HG02571 (cell line): Measurements from ENCODE around the gene APOF.
"Not testable (repeated sequence)": the region's sequence is repeated elsewhere in the genome, so short reads cannot be mapped to it uniquely, and the experiment has no call there.

Experiments
- ATAC-seq: cut with Tn5 transposase; IDR thresholded peaks from one replicate; pipeline ENCODE4 v1.9.1; 2021; ENCODE audit warnings: mild to moderate bottlenecking, moderate library complexity; ENCODE audit not compliant: unreplicated experiment

The APOF gene

DNA sequence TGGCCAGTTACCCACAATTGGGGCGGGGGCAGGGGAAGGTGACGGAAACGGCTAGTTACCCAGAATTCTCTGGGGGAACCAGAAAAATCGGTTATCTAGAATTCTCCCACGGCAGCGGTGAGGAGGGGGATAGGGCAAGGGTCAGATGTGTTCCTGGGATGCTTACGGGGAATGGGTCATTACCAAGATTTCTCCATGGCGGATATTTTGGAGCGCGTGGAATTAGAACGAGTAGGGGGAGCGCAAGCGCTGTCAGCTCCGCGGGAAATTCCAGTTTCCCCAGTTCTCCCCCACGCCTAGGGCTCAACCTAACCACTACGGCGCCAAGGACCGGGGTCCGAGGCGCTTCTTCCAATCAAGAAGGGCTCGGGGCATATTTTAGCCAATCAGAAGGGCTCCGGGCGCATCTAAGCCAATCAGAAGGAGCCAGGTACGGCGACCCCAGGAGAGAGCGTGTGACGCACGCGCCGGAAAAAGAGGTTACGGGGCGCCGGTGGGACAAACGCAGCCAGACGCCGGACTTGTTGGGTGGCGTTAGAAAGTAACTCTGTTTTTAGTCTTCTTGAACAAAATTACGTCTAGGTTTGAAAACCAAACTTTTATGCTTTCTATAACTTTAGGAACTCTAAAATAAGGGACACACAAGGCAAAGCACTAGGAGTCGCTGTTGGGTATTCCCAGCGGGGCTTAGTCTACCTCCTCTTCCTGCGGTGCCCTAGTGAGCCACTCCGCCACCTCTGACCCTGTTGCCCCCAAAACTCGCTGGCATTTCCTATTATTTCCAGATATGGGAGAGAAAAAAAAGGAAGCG lies 28.8 kb downstream of the APOF start, which contains the start of gene PAN2:
PAN2 (minus strand) TSS at position 322 of the 811 bp plus-strand sequence. CDS start 906 bp downstream, outside the sequence.
- peak; percentile 96 for ATAC-seq

DNA sequence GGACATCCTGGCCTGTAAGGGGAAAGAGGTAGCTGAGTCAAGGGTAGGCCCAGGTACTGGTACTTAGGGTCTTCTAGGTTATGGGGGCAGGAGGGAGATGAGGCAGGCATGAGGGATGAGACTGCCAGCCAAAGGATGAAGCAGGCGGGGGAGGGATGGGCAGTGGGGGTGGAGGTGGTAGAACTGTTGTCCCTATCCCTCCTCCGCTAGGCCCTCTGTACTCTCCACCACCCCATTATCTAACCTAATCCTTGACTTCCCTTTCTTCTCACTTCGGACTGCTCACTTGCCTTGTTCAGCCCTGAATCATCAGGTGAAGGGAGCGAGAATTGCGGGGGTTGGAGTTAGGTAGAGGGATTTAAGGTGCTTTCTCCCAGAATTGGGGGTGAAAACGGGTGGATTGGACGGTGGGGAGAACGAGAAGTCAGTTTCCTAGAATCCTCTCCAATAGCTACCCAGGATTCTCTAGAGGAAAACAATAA lies 29.4 kb downstream of the APOF start:
- ATAC-seq: no peak

DNA sequence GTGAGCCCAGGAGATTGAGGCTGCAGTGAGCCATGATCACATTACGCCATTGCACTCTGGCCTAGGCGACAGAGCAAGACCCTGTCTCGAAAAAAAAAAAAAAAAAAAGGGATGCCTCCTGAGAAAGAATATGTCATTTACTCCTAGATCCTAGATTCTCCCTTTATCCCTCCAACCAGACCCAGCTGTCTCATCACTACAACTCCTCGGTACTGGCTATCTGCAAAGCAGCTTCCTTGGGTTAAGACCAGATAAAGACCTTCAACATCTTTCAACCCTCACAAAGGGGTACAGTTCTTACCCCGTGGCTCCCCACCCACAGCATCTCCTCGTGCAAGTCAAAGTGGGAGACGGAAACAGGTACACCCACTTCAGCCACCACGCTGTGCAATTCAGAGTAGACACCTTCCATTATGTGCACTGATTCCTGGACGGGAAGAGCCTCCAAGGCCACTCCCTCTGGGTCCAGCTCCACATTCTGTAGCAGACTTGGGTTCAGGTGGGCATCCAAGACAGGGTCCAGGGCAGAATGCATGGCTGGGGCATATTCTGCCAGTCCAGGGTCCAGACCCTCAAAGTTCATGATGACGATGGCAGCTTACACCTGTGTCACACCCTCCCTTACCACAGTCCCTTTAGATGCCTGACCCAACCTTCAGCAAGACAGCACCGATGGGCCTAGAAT lies 30.0 kb downstream of the APOF start:
- no peak for ATAC-seq

DNA sequence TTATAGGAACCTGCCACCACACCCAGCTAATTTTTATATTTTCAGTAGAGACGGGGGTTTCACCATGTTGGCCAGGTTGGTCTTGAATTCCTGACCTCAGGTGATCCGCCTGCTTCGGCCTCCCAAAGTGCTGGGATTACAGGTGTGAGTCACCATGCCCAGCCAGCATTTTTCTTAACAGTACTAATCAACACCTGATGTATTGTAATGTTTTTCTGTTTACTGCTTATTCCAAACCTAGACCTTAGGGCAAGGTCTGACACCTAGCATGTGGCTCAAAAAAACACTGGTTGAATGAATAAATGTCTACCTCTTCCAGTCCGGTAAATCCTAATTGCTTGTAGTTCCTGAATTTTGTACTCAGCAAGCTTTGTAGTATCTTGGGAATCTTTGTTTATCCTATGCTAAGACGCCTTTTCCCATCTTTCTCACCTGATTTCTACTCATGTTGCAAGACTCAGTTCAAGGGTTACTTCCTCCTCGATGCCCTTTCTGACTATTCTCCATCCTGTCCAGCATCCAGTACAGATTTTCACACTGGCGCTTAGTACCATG lies 31.6 kb downstream of the APOF start:
- no peak for ATAC-seq

DNA sequence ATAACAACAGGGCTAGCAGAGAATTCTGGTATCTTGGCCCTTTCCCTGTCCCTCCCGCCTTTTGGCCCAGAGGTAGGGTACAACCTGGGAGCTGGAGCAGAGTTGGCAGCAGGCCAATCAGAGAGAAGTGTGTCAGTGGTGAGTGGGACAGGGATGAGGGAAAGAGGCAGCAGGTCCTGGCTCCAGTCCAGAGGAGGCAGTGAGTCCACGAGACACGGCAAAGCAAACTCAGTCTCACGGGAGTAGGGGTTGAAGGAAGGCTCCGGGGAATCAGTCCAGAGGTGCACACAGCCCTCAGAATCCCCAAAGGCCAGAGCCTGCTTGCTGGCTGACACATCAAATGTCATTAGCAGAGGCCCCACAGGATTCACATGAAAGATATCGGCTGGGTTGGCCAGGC lies 36.1 kb downstream of the APOF start:
- no peak for ATAC-seq

DNA sequence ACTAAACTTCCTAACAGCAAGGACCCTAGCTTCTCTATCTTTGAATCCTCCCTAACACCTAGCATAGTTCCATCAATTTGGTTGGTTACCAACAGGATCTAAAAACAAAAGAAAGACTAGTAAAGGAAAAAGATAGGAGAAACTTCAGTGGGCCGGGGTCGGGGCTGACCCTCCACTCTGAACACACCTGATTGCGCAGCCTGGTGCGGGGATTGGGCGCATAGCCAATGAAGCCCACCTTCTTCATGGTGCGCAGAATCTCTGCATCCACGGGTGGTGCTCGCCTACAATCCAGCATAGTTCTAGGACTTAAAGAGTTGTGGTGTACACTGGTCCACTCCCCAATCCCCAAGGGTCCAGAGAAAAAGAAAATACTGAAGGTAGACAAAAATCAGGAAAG lies 36.5 kb downstream of the APOF start:
- no peak for ATAC-seq

DNA sequence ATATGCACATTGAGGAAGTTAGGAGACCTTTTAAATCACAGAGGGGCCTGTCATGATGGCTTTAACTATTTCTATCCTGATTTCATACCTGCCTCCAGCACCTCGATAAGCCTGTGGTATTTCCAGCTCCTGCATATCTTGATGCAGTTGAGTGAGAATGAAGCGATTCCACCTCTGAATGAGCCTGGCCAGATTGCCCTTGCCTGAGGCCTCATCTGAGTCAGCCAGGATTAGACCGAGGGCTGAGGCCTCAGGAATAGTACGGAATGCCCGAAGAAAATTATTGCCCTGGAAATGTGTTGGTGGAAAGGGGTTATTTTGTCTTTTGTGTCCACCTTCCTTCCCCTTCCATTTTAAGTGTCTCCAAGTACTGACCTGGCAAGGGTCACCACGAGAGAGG lies 38.5 kb downstream of the APOF start:
- ATAC-seq: no peak

DNA sequence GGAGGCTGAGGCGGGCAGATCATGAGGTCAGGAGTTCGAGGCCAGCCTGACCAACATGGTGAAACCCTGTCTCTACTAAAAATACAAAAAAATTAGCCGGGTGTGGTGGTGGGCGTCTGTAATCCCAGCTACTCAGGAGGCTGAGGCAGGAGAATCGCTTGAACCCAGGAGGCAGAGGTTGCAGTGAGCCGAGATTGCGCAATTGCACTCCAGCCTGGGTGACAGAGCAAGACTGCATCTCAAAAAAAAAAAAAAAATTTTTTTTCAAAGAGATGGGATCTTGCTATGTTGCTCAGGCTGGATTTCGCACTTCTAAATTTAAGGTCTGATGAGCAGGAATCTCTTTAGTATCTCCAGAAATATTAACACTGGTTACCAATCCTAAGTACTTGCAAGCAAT lies 41.0 kb downstream of the APOF start:
- ATAC-seq: not testable (repeated sequence)

DNA sequence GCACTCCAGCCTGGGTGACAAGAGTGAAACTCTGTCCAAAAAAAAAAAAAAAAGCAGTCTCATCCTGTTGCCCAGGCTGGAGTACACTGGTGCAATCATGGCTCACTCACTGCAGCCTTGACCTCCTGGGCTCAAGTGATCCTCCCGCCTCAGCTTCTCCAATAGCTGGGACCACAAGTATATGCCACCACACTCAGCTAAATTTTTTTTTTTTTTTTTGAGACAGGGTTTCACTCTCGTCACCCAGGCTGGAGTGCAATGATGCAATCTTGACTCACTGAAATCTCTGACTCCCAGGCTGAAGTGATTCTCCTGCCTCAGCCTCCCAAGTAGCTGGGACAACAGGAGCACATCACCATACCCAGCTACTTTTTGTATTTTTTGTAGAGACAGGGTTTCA lies 41.6 kb downstream of the APOF start:
- no peak for ATAC-seq

DNA sequence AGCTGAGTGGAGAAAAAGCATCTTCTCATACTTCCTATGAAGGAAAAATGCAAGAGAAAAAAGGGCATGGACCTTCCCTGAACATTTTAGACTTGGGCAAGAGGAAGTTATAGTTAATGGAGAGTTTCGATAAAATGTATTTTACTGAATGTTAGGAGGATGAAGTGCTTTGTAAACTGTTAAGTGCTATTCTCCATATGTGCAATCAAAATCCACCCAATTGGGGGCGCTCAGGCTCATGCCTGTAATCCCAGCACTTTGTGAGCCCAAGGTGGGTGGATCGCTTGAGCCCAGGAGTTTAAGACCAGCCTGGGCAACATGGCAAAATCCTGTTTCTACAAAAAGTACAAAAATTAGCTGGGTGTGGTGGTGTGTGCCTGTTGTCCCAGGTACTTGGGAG lies 45.0 kb downstream of the APOF start:
- ATAC-seq: no peak

DNA sequence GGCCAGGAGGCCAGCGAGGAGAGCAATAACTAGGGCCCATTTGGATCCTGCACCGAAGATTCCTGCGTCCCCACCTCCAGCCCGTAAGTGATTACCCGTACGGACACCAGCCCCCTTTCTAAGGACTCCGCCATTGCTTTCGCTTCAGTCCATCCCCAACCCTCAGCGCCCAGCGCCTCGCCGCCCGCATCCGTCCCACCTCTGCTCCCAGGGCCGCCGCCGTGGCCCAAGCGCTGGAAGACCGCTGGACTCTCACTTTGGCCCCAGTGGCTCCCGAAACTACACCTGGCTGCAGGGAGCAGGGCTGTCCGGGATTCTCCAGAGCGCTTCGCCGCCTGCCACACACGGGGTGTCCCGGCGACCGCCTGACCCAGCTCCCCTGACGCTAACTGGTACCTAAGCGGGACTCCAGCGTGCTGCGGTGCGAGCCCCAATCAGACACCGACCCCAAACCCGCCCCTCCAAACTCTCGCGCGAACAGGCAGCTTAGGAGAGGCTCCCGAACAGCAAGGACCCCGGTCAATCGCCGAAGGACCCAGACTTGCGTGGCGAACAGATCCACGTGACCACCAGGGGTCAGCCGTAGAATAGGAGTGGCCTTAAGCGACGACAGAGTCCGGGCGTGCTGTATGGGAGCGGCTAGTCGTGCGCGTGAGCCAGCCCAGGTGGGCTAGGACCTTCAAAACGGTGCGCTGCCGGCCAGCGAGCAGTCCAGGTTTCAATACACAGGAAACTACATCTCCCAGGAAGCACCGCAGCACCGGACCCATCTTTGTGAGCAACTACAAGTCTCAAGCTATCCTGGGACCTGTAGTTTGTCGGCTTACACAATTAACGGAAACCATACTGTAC lies 46.8 kb downstream of the APOF start, which contains the start of gene CNPY2:
CNPY2 (minus strand) TSS at position 367 of the 852 bp plus-strand sequence. CDS start 771 bp downstream, outside the sequence.
- ATAC-seq: peak; percentile 91

DNA sequence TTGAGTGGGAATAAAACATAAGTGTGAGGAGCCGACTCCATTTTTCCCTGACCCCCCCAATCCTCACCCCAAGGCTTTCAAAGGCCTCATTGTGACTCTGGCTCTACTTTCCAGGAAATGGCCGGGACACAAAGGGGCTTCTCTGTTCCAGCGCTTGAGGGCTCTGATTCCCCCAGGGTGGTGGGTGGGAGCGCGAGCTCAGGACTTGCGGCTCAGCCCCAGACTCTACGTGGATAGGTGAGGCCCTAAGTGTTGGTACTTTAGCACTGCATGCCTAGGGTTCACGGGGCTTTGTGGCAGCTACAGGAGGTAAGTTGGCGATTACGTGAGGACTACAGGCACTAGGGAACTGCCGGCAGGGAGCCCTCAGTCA lies 47.4 kb downstream of the APOF start:
- ATAC-seq: no peak

DNA sequence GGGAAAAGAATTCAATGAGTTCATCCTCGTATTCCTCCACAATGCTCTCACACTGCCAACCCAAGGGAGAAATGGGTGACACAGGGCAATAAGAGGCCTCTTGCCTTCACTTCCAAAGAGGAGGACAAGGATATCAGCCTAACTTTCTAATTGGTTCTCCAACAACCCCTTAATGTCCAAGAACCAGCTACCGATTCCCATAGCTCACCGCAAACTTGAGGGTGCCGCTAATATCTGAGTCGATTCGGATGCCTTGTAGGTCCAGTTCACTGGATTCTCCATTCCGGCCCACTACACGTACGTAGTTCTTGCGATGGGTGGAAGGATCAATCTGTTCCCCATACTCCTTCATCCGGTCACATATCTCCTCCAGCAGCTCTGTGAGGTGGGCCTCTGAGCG lies 51.7 kb downstream of the APOF start:
- ATAC-seq: no peak
